ENCODE measurements around the gene LTBP2. TPM values are rescaled to one million over a fixed set of nuclear protein-coding genes. Genes with fewer than 3 reads are reported as not detected.

Gene LTBP2
- total RNA-seq, 1 donor from 2014 or later: 16.5 TPM

DNA sequence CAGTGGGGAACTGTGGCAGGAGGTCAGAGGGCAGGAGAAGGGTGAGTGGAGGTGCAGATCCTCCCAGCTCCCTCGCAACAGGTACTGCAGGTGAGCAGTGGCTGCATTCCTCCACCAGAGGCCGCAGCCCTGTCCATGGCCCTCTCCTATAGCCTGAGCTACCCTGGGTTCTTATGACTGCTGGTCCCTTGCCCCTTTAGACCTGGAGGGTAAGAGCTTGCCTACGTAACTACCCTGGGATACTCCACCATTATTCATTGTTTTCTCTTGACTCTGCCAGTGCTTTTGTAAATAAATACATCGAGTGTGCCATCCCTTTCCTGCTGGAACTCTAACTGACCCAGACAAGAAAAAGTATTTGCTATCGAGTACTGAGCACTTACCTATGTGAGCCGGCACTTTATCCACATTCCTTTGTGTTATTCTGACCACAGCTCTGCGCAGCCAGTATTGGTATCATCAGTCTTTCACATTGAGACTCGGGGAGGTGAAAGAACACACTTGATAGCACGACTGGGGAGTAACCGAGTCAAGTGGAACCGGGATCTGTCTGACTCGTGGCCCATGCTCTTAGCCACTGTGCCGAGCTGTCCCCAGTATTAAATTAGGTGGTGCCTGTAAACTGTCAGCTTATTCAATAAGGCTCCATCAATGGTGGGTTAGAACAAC lies 38.5 kb downstream of the LTBP2 start:
- no peak for DNase-seq (ENCODE audit: low read depth)

DNA sequence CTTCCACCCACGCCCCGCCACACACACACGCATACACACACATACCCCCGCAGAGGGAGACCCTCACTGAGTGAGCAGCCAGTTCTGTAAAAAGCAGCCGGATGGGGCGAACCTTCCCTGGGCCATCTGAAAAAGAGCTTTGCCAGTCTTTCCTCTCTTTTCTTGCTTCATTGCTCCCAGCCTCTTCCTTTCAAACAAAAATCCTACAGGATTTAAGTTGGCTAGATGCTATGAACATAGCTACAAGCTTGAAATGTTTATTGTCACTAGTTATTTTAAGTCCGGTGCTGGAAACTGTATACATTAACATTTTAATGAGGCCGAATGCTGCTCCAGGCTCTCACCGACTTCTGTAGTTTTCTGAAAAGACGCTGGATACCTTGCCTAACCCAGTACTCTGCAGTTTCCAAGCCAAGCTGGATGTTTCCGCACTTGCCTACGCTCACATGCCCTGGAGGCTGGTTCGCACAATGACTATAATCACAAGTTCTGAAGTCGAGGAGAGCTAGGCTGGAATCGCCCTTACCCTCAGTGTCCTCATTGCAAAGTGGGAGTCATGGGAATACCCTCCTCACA lies 39.2 kb downstream of the LTBP2 start:
- no peak for DNase-seq (ENCODE audit: low read depth)

DNA sequence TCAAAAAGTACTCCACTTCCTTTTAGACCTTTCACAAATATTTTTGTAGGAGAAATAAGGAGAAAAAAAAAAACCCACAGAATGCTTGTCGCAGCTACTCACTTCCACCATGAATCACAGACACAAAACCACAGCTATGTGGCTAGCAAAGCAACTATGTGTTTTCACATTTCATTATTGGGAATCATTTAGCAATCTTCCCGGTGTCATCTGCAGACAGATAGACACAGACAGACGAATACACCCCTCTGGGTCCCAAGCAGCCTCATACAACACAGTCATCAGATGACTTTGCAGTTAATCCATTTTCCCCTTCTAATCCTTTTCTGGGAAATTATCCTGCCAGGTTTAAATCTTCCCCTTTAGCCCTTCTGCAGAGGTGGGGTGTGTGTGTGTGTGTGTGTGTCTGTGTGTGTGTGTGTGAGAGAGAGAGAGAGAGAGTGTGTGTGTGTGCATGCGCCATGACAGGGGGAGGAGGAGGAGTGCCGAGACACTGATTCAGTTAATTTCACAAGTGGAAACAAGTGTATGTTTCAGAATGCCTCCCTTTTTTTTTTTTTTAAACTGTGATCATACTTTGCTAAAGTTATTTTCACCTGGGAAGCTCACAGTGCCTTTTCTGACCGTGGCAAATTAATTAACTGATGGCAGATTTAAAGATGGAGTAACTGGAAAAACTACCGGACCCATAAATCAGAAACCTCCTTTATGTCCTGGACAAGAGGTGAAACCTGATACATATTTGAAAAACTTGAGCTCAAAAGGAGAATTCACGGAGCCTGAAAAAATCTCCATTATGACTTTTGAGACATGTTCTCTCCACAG lies 39.9 kb downstream of the LTBP2 start:
- DNase-seq (ENCODE audit: low read depth): peak; percentile 96

DNA sequence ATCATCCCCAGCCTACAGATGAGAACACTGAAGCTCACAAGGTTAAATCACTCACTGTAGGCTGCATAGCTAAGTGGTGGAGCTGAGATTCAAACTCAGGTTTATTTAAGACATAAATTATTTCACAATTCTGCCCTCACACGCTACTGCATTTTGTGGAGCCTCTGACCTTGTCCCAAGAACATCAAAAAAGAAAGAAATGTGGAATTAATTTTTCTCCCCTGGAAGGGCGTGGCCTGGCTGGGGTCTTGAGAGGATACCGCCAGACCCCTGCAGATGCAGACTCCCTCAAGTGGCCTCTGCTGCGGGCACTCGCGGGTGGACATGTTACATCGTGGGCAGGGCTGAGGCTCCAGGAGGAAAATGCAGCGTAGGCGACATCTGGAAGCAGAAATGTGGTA lies 40.6 kb downstream of the LTBP2 start:
- DNase-seq (ENCODE audit: low read depth): no peak

DNA sequence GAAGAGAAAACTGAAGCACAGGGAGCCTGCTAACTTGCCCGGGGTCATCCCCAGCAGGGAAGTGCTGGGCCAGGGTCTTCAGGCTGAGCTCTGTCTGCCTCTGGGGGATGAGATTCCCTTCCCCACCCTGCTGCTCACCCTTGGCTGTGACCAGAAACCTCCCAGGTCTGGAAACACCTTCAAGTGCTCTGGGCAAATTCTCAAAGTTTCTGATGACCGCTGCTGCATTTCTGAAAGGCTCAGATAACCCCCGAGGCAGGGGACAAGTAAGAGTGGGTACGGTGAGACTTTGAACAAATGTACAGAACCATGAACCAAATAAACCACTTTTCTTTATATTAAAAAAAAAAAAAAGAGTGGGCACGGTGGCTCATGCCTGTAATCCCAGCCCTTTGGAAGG lies 41.3 kb downstream of the LTBP2 start:
- DNase-seq (ENCODE audit: low read depth): no peak

DNA sequence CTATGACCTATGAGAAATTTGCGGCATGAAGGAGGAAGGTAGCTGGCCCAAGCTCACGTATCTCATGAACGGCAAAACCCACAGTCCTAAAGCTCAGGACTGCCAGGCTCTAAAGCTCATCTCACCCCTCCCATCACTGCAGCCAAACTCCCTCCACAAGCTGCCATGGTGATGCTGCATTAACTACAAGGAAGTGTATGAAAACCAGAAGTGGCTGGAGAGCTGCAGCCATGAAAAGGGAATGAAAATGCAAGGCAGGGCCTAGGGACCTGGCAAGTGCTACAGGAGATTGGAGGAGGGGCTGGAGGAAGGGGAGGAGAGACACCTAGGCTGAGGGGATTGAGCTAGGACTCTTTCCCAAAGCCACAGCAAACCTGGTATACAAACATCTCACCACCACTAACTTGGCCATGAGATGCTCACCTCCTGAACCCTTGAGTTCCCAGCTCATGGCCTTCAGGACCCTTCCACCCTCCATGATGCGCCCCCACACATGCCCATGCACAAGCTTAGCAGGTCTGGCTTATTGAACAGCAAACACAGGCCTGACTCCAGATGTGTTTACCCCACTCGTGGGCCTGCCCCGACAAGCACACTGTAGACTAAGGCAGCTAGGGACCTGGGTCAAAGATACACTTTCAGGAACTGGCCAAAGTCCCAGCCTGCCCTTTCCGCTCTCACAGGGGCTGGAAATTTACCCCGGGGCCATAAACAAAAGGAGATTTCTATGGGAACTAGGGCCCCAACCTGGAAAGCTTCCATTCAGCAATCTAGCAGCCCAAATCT lies 42.0 kb downstream of the LTBP2 start:
- no peak for DNase-seq (ENCODE audit: low read depth)

DNA sequence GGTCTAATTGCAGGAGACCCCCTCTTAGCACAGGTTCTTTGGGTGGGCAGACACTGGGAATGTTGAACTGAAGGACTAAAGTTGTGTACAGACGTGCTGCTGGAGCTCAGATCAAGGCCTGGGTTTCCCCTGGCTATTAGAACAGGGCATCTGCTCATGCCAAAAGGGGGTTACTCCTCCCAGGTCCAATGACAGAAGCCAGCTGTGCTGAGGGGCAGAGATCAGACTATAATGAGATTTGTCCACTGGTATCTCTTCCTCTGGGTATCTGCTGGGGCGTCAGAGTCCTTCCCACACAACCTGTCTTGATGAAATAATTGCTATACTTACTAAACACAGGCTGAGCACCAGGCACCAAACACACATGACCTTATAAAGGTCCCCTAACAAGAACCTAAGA lies 42.6 kb downstream of the LTBP2 start:
- DNase-seq (ENCODE audit: low read depth): no peak

DNA sequence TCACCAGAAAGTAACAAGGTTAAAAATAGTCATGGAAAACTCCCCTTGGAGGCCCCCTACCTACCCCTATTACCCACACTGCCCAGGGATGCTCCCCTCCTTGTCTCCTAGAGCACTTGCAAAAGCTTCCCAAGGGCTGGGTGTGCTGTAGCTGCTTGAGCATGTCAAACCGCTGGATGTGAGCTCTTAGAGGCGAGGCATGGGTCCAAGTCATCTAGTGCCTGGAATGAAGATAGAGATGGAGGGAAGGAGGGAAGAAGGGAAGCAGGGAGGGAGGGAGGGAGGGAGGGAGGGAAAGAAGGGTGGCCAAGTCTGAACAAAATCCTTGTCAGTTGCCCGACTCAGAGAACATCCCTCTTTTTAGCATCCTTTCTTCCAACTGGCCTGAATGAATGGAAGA lies 43.1 kb downstream of the LTBP2 start:
- no peak for DNase-seq (ENCODE audit: low read depth)

DNA sequence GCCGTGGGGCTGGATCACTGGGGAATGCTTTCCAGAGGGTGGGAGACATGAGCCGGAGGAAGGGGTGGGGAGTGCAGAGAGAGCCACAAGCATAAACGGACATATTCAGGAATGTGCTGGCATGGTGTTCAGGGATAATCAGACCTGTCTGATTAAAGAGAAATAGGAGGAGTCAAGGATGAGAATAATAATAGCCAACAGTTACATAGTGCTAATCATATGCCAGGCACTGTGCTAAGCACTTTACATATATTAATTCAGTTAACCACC lies 43.7 kb downstream of the LTBP2 start:
- no peak for DNase-seq (ENCODE audit: low read depth)

DNA sequence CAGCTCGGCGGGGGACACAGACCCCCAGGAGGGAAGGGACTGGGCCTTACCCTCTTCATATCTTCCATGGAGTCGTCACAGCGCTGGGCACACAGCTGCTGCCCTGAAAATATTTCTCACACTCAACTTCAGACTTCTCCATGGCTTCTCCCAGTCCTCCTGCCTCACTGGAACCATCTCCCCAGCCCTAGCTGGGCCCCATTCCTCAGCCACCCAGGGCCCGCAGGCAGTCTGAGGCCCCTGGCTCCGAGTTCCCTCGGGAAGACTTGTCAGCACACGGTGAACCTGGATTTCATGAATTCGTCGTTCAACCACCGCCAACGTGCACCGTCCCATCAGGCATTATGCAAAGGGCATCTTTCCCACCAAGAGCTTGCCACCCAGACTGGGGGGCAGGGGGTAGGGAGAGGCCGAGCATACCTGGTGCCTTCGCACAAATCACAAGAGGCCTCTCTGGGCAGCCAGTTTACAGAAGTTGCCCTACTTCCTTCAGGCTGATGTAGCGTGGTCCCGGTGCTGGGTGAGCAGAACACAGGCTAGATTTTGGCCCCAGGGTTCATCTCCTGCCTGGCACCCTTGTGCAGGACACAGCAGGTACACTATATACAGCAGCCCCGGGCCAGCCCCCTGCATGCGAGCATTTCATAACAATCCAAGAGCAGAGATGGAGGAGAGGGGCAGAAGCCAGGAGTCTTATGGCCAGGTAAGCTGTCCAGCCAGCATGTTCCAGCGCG lies 44.2 kb downstream of the LTBP2 start:
- DNase-seq (ENCODE audit: low read depth): no peak

DNA sequence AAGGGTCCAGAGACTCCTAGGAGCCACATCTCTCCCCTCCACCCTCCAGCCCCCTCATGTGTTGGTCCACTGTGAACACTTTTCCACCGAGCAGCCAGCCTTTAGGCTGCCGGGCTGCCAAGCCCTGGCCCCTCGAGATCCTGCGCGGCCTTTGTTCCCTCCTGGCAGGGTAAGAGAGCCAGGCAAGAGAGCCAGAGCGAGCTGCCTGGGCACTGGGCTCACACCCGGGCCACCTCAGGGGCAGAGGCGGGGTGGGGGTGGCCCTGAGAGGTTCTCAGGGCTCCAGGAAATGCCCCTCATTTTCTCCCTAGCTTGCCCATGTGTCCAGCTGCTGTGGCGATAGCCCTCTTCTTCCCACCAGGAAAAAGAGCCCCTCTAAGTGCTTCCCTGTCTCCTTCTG lies 44.8 kb downstream of the LTBP2 start:
- no peak for DNase-seq (ENCODE audit: low read depth)

DNA sequence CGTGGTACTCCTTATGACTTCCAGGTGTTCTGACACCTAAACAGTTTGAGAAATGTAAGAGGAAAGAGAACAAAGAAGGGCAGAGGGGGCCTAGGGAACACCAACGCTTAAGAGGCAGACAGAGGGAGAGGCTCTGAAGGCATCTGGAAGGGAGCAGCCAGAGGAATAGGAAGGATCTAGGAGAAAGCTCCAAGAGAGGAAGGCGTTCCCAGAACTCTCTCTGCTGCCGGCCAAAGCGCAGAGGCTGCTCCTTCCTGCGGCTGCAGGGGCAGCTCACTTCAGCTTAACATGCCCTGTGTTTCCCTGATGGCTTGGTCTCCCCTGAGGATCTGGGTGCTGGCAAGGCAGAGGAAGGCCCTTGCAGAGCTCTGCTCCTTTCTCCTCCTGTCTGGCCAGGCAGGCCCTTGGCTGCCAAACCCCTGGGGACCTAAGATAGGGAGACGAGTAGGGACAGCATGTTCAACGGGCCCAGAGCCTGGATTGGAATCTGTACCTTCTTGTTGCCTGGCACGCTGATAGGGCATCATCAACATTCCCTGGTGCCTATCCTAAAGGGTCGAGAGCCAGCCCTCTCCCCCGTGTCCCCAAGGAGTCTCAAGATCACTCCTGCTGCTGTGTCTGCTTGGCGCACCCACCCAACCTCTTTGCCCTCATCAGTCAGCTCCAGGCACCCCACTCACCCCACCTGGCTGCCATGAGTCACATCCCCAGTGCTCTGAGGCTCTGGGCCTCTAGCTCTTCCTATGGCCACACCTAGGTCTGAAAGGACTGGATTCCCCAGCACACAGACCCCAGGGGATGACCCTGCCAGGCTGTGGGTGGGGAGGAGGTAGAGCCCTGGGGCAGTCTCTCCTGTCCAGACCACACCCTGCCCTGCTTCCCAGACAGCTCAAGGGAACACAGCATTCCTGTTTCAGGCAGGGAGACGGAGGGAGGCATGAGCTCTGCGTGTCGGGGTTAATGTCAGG lies 45.6 kb downstream of the LTBP2 start:
- DNase-seq (ENCODE audit: low read depth): no peak

DNA sequence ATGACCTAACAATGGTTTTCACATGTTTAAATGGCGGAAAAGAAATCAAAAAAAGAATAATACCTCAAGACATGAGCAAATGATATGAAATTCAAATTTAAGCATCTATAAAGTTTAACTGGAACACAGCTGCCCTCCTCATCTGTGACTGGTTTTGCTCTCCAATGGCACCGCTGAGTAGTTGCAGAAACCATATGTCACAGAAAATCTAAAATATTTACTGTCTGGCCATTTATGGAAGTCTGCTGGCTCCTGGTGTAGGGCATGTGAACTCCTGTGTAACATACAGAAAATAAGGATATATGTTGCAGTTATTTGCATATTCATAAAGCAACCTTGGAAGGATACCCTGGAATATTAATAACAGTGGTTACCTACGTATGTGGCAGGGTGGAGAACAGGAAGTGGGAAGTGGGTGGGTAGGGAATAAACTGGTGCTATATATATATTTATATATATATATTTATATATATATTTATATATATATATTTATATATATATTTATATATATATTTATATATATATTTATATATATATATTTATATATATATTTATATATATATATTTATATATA lies 48.4 kb downstream of the LTBP2 start:
- no peak for DNase-seq (ENCODE audit: low read depth)

DNA sequence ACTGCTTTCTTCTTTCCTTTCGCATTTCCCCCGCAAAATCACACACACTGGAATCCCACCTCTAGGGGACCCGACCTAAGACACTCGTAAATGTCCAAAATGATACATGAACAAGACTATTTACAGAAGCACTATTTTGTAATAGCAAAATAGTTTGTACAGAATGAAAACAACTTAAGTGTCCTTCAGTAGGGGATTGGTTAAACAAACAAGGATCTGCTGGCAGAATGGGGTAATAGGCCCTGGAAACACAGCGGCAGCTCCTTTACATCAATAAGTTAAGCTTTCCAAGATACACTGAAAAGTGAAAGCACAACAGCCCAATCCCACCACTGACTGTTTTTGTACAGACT lies 48.8 kb downstream of the LTBP2 start:
- no peak for DNase-seq (ENCODE audit: low read depth)

DNA sequence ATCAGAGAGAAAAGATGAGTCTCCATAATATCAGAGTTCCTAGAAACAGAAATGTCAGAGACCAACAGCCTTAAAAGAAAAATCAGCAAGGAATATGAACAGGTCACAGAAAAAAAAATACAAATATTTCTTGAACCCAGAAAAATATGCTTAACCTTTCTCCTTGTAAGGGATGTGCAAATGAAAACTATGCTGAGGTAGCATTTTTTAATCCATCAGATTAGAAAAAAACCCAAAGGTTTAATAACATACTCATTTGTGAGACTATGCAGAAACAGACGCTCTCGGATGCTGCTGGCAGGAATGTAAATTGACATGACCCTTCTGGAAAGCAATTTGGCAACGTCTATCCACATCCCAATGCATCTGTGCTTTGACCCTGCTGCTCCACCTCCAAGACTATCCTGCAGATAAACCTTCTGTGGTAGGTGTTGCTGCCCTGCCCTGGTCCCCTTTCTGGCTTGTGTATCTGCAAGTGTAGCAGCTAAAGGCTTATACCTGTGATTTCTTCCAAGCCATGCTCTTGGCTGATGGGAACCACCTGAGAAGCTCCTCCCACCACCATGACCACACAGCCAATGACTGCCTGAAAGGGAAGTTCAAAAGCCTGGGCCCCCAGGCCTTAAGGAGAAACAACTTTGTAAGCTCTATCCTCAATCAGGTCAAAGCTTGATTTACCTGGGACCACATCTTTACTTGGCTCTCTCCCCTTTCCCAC lies 49.4 kb downstream of the LTBP2 start:
- no peak for DNase-seq (ENCODE audit: low read depth)

DNA sequence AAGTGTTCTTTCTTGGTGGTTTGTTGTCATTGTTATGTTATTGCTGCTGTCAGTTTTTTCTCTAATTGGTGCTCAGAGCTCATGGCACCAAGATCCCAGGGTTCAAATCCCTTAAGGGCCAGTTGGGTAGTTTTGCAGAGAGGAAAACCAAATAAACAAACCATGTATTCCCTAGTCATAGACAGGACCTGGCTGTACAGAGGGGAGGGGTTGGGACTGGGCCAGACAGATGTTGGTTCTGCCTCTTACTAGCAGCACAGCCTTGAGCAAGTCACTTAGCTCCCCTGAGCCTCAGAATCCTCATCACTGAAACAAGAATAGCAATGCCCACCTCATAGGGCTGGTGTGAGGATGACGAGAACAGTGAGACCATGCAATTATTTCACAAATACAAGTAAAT lies 53.4 kb downstream of the LTBP2 start:
- DNase-seq (ENCODE audit: low read depth): no peak

DNA sequence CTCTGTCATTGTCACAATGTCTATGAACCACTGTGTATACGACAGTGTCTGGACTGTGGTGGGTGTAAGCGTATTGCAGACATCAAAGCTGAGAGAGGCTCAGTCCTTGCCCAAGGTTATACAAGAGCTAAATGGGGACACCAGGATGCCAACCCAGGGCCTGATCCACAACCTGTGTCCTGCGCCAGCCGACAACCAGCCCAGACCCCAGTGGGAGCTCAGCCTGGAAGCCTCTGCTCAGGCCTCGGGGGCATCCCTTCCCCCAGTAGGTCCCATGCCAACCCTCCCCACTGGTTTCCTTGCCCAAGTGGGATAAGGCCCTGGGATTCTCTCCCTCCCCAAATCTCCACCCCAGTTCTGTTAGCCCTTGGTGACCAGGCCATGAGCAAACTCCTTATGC lies 54.3 kb downstream of the LTBP2 start:
- no peak for DNase-seq (ENCODE audit: low read depth)

DNA sequence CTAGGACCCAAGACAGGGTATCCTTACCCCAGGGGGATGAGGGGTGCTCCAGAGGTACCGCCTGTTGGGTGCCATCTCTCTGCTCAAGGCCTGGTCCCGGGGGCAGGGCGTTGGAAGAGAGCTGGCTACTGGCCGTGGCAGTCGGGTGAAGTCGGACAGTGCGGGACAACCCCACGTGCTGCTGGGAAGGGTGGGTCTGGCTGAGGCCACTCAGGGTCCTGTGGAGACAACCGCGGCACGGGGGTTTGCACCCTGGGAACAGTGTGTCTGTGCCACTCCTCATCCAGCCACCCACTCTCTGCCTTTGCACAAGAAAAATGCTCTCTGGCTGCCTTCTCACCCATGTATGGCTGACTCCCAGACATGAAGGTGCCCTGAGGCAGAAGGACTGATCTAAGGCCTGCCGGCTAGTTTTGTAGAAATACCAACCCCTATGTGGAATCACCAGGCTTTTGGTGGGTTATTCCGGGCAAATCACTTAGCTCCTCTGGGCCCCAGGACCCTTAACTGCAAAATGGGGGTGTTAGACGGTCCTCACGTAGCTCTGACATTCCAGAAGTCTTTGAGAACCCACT lies 56.5 kb downstream of the LTBP2 start:
- DNase-seq (ENCODE audit: low read depth): no peak
